HepG2 (cell line): Measurements from ENCODE around the gene GRAP. TPM values are rescaled to one million over a fixed set of nuclear protein-coding genes. Genes with fewer than 3 reads are reported as not detected.
A peak's percentile ranks its signal among the peaks of the same experiment; 100 is the strongest.

Source experiments
- BRCA1 ChIP-seq: sonication (generic); formaldehyde crosslinking; IDR thresholded peaks from 2 replicates; pipeline ENCODE4 v1.4.0; 2020; ENCODE audit warnings: missing genetic modification reagents
- CBX1 ChIP-seq: IDR thresholded peaks from one replicate; pipeline ENCODE4 v1.6.1; 2016; ENCODE audit warnings: antibody characterized with exemption, low read depth
- JDP2 ChIP-seq: sonication (generic); formaldehyde crosslinking; IDR thresholded peaks from 2 replicates; pipeline ENCODE4 v1.8.1; 2022; ENCODE audit warnings: missing genetic modification reagents, borderline replicate concordance
- MATR3 ChIP-seq: sonication (generic); formaldehyde crosslinking; IDR thresholded peaks from 2 replicates; pipeline ENCODE4 v1.4.0; 2020; ENCODE audit warnings: missing genetic modification reagents
- TARDBP ChIP-seq: sonication (generic); formaldehyde crosslinking; IDR thresholded peaks from 2 replicates; pipeline ENCODE4 v1.8.0; 2022; ENCODE audit warnings: mild to moderate bottlenecking, missing genetic modification reagents
- TBX3 ChIP-seq: fragments of 450-650 bp; IDR thresholded peaks from 2 replicates; pipeline ENCODE4 v1.6.1; 2017; ENCODE audit warnings: antibody characterized with exemption, mild to moderate bottlenecking, inconsistent platforms, borderline replicate concordance
- ZFP41 ChIP-seq: sonication (generic); formaldehyde crosslinking; IDR thresholded peaks from 2 replicates; pipeline ENCODE4 v1.4.0; 2020; ENCODE audit warnings: mild to moderate bottlenecking, missing genetic modification reagents, borderline replicate concordance
- ZNF563 ChIP-seq: sonication (generic); formaldehyde crosslinking; IDR thresholded peaks from 2 replicates; pipeline ENCODE4 v1.8.0; 2022; ENCODE audit warnings: mild to moderate bottlenecking, moderate library complexity, missing genetic modification reagents
- ZNF749 ChIP-seq: sonication (generic); formaldehyde crosslinking; IDR thresholded peaks from 2 replicates; pipeline ENCODE4 v1.8.0; 2022; ENCODE audit warnings: mild to moderate bottlenecking, missing genetic modification reagents, moderate library complexity, borderline replicate concordance
- polyA plus RNA-seq, 8 experiments: library from polyadenylated mRNA; depleted of rRNA in 3 of 8; stranded (reverse) in 7 of 8; unstranded in 1 of 8; fragments of >200 nt; fragmentation: Illumina TruSeq in 4 of 8; extraction: Trizol in 4 of 8; gene quantifications; 2 replicates each; pipeline versions ENCODE4 v1.2.1 to v1.2.3, GENCODE V29; 2011 to 2016; ENCODE audit warnings: low read depth in 4 of 8, missing spikeins in 1 of 8, mixed read lengths in 1 of 8; ENCODE audit not compliant: insufficient read depth in 1 of 8
- total RNA-seq, 5 experiments: library from RNA; depleted of rRNA; stranded (reverse); fragments of >200 nt; fragmentation: Illumina TruSeq; extraction: Trizol; gene quantifications; 2 replicates each; pipeline ENCODE4 v1.2.3, GENCODE V29; 2016; ENCODE audit warnings: low read depth in 1 of 5
- TF ChIP-seq, protein P1 (sequence below): sonication (generic); formaldehyde crosslinking; IDR thresholded peaks from 2 replicates; pipeline ENCODE4 v1.4.0; 2020; ENCODE audit warnings: missing genetic modification reagents, borderline replicate concordance
- TF ChIP-seq, protein P2 (sequence below): sonication (generic); formaldehyde crosslinking; IDR thresholded peaks from 2 replicates; pipeline ENCODE4 v1.4.0; 2020; ENCODE audit warnings: low read depth, mild to moderate bottlenecking, missing genetic modification reagents
- TF ChIP-seq, protein P3 (sequence below): sonication (generic); formaldehyde crosslinking; IDR thresholded peaks from 2 replicates; pipeline ENCODE4 v1.4.0; 2020; ENCODE audit warnings: mild to moderate bottlenecking, missing genetic modification reagents
- TF ChIP-seq, protein P4 (sequence below): sonication (generic); formaldehyde crosslinking; IDR thresholded peaks from 2 replicates; pipeline ENCODE4 v1.5.1; 2020; ENCODE audit warnings: missing genetic modification reagents, mild to moderate bottlenecking, borderline replicate concordance
- TF ChIP-seq, protein P5 (sequence below): sonication (generic); formaldehyde crosslinking; IDR thresholded peaks from 2 replicates; pipeline ENCODE4 v1.5.0; 2020; ENCODE audit warnings: missing genetic modification reagents

The GRAP gene
- total and polyA plus RNA-seq, 2 of the 13 experiments (the other 11 are each of a cell fraction or from before 2014, with no cell fraction given) = 0.77 to 1.7 TPM

DNA sequence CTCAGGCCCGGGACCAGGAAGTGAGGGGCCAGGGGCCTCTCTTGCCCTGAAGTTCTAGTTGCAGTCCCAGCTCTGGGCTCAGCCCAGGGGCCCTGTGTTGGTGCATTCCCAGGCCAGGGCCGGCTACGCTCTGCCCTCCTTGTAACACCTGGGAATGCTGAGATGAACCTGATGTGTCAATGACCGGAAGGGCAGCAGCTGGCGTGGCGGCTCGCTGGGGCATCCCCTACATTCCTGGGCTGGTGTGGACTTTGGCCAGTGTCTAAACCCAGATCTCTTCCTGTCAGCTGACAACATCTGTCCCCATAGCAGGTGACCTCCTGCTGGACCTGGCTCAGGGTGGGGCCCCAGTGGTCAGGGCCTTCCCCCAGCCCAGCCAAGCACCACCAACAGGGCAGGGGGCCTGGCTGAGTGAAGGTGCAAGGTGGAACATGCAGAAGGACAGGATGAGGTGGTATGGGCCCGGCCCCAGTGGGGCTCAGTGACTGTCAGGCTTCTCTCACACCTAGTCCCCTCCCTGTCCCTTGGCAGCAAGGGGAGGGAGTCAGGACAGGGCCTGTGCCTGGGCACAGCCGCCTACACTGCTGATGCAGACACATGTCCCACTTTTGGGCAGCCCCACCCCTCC is 58.1 kb downstream of the GRAP start (continued):
- TF ChIP-seq, protein P1, sequence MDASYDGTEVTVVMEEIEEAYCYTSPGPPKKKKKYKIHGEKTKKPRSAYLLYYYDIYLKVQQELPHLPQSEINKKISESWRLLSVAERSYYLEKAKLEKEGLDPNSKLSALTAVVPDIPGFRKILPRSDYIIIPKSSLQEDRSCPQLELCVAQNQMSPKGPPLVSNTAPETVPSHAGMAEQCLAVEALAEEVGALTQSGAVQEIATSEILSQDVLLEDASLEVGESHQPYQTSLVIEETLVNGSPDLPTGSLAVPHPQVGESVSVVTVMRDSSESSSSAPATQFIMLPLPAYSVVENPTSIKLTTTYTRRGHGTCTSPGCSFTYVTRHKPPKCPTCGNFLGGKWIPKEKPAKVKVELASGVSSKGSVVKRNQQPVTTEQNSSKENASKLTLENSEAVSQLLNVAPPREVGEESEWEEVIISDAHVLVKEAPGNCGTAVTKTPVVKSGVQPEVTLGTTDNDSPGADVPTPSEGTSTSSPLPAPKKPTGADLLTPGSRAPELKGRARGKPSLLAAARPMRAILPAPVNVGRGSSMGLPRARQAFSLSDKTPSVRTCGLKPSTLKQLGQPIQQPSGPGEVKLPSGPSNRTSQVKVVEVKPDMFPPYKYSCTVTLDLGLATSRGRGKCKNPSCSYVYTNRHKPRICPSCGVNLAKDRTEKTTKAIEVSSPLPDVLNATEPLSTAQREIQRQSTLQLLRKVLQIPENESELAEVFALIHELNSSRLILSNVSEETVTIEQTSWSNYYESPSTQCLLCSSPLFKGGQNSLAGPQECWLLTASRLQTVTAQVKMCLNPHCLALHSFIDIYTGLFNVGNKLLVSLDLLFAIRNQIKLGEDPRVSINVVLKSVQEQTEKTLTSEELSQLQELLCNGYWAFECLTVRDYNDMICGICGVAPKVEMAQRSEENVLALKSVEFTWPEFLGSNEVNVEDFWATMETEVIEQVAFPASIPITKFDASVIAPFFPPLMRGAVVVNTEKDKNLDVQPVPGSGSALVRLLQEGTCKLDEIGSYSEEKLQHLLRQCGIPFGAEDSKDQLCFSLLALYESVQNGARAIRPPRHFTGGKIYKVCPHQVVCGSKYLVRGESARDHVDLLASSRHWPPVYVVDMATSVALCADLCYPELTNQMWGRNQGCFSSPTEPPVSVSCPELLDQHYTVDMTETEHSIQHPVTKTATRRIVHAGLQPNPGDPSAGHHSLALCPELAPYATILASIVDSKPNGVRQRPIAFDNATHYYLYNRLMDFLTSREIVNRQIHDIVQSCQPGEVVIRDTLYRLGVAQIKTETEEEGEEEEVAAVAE (CRISPR knock-in tag) = 0 out of 2 replicates have a peak, but pooled peaks have one; percentile 70
- peak; percentile 90; the same call in 1 of the 2 replicates for TF ChIP-seq ZNF749
- TF ChIP-seq, protein P2, sequence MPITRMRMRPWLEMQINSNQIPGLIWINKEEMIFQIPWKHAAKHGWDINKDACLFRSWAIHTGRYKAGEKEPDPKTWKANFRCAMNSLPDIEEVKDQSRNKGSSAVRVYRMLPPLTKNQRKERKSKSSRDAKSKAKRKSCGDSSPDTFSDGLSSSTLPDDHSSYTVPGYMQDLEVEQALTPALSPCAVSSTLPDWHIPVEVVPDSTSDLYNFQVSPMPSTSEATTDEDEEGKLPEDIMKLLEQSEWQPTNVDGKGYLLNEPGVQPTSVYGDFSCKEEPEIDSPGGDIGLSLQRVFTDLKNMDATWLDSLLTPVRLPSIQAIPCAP (CRISPR knock-in tag) = no peak
- TF ChIP-seq ZFP41 = no peak
- TF ChIP-seq, protein P3, sequence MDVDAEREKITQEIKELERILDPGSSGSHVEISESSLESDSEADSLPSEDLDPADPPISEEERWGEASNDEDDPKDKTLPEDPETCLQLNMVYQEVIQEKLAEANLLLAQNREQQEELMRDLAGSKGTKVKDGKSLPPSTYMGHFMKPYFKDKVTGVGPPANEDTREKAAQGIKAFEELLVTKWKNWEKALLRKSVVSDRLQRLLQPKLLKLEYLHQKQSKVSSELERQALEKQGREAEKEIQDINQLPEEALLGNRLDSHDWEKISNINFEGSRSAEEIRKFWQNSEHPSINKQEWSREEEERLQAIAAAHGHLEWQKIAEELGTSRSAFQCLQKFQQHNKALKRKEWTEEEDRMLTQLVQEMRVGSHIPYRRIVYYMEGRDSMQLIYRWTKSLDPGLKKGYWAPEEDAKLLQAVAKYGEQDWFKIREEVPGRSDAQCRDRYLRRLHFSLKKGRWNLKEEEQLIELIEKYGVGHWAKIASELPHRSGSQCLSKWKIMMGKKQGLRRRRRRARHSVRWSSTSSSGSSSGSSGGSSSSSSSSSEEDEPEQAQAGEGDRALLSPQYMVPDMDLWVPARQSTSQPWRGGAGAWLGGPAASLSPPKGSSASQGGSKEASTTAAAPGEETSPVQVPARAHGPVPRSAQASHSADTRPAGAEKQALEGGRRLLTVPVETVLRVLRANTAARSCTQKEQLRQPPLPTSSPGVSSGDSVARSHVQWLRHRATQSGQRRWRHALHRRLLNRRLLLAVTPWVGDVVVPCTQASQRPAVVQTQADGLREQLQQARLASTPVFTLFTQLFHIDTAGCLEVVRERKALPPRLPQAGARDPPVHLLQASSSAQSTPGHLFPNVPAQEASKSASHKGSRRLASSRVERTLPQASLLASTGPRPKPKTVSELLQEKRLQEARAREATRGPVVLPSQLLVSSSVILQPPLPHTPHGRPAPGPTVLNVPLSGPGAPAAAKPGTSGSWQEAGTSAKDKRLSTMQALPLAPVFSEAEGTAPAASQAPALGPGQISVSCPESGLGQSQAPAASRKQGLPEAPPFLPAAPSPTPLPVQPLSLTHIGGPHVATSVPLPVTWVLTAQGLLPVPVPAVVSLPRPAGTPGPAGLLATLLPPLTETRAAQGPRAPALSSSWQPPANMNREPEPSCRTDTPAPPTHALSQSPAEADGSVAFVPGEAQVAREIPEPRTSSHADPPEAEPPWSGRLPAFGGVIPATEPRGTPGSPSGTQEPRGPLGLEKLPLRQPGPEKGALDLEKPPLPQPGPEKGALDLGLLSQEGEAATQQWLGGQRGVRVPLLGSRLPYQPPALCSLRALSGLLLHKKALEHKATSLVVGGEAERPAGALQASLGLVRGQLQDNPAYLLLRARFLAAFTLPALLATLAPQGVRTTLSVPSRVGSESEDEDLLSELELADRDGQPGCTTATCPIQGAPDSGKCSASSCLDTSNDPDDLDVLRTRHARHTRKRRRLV (CRISPR knock-in tag) = peak; percentile 94; the same call in 1 of the 2 replicates
- TF ChIP-seq TARDBP = peak; percentile 100
- TF ChIP-seq, protein P4, sequence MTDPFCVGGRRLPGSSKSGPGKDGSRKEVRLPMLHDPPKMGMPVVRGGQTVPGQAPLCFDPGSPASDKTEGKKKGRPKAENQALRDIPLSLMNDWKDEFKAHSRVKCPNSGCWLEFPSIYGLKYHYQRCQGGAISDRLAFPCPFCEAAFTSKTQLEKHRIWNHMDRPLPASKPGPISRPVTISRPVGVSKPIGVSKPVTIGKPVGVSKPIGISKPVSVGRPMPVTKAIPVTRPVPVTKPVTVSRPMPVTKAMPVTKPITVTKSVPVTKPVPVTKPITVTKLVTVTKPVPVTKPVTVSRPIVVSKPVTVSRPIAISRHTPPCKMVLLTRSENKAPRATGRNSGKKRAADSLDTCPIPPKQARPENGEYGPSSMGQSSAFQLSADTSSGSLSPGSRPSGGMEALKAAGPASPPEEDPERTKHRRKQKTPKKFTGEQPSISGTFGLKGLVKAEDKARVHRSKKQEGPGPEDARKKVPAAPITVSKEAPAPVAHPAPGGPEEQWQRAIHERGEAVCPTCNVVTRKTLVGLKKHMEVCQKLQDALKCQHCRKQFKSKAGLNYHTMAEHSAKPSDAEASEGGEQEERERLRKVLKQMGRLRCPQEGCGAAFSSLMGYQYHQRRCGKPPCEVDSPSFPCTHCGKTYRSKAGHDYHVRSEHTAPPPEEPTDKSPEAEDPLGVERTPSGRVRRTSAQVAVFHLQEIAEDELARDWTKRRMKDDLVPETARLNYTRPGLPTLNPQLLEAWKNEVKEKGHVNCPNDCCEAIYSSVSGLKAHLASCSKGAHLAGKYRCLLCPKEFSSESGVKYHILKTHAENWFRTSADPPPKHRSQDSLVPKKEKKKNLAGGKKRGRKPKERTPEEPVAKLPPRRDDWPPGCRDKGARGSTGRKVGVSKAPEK = 0 out of 2 replicates have a peak, but pooled peaks have one; percentile 39
- TF ChIP-seq JDP2 (CRISPR knock-in tag) = no peak; the same call in 1 of the 2 replicates
- TF ChIP-seq CBX1 = peak; percentile 37
- TF ChIP-seq BRCA1 (CRISPR knock-in tag) = peak; percentile 90
- TF ChIP-seq ZNF563 (CRISPR knock-in tag) = no peak; the same call in 1 of the 2 replicates
- TF ChIP-seq MATR3 = no peak
- TF ChIP-seq TBX3 = peak; percentile 95
- TF ChIP-seq, protein P5, sequence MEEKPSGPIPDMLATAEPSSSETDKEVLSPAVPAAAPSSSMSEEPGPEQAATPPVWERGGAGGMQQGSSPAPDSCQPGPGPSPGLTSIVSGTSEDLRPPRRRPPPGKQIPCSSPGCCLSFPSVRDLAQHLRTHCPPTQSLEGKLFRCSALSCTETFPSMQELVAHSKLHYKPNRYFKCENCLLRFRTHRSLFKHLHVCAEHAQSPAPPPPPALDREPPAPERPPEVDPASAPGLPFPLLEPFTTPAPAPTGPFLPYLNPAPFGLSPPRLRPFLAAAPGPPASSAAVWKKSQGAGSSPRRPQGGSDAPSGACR (CRISPR knock-in tag) = peak; percentile 99
